NT2/D1 (cell line): ENCODE results near the gene EDEM3.
"Not testable (repeated sequence)": the region's sequence is repeated elsewhere in the genome, so short reads cannot be mapped to it uniquely, and the experiment has no call there.

ENCODE experiments used
- YY1 ChIP-seq: IDR thresholded peaks from 2 replicates; pipeline ENCODE4 v1.6.1; 2011; ENCODE audit not compliant: insufficient read length, insufficient read depth
- ZNF274 ChIP-seq: IDR thresholded peaks from 2 replicates; pipeline ENCODE4 v1.6.1; 2011; ENCODE audit warnings: mild to moderate bottlenecking, low read depth, low read length

DNA sequence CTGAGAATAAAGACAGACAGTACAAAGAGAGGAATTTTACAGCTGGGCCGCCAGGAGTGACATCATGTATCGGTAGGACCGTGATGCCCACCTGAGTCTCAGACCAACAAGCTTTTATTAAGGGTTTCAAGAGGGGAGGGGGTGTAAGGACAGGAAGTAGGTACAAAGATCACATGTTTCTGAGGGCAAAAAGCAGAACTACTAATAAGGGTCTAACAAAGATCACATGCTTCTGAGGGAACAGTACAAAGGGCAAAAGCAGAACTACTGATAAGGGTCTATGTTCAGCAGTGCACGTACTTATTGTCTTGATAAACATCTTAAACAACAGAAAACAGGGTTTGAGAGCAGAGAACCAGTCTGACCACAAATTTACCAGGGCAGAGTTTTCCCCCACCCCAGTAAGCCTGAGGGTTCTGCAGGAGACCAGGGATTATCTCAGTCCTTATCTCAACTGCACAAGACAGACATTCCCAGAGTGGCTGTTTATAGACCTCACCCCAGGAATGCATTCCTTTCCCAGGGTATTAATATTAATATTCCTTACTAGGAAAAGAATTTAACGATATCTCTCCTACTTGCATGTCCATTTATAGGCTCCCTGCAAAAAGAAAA lies 73.9 kb downstream of the EDEM3 start:
- TF ChIP-seq ZNF274, YY1: not testable (repeated sequence)
